ENCODE results near the gene NSDHL.

Gene NSDHL

DNA sequence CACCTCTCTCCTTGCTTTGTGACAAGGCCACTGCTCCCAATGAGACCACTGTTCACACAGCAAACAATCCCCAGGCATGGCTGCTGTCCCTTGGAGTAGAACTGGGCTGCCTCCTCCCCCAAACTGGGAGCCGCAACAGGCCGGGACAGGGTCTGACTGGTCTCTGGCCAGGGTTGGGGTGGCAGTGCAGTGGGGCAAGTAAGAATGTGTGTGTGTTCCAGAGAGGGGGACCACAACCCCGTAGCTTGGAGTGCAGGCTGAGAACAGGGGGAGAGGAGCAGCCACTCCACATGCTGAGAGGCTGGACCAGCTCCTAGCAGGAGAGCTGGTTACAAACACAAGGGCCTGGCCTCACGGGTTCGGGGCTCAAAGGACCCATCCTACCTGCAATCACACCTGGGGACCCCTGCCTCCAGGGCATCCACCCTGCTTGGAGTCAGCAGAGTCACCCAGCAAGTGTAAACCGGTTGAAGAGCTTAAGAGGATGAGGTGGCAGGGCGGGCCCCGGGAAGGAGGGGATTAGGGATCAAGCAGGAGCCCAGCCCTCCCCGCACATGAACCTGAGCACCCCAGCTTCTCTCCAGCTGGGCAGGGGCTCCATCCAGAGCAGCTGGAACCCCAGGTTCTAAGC, 63.2 kb downstream of the NSDHL start:
- no peak overlapping the region for H3K4me3 Mint-ChIP-seq
- TF ChIP-seq, protein P1, sequence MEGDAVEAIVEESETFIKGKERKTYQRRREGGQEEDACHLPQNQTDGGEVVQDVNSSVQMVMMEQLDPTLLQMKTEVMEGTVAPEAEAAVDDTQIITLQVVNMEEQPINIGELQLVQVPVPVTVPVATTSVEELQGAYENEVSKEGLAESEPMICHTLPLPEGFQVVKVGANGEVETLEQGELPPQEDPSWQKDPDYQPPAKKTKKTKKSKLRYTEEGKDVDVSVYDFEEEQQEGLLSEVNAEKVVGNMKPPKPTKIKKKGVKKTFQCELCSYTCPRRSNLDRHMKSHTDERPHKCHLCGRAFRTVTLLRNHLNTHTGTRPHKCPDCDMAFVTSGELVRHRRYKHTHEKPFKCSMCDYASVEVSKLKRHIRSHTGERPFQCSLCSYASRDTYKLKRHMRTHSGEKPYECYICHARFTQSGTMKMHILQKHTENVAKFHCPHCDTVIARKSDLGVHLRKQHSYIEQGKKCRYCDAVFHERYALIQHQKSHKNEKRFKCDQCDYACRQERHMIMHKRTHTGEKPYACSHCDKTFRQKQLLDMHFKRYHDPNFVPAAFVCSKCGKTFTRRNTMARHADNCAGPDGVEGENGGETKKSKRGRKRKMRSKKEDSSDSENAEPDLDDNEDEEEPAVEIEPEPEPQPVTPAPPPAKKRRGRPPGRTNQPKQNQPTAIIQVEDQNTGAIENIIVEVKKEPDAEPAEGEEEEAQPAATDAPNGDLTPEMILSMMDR (IDR thresholded peaks at IDR 0.05), result no peak
- DNase-seq, result no peak
- peaks cover 61% of the 10 kb centered on the region for H3K9me3 Mint-ChIP-seq
- no peak overlapping the region for H3K27ac Mint-ChIP-seq
- H3K4me1 Mint-ChIP-seq, result peaks cover 61% of the 10 kb centered on the region
- H3K27me3 Mint-ChIP-seq (ENCODE audit: low read depth, poor library complexity), result peaks cover 6% of the 10 kb centered on the region
- no peaks in the 10 kb centered on the region for H3K36me3 Mint-ChIP-seq (ENCODE audit: low read depth)

DNA sequence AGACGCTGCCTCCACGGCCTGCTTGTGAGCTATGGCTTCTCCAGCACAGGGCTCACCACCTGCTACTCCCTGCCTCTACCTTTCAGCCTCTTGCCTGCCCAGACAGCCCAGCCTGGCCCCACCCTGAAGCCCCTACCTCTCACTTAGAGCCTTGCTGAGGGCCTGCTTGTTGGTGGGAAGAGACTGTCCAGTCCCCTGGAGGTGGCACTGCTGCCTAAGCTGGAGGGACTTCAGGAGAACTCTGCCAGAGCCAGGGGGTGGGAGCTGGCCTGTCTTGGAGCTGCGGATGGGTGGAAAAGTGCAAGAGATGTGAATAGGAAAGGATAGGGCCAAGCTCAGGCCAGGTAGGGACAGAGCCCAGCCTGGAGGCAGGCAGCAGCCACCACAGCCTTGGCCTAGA, 64.3 kb downstream of the NSDHL start:
- Mint-ChIP-seq H3K36me3 (ENCODE audit: low read depth) (no peaks in the 10 kb centered on the region), H3K4me3 (no peak overlapping the region), H3K9me3 (peaks cover 58% of the 10 kb centered on the region), H3K27me3 (ENCODE audit: low read depth, poor library complexity) (peaks cover under 1% of the 10 kb centered on the region), H3K27ac (no peak overlapping the region), H3K4me1 (peaks cover 60% of the 10 kb centered on the region)
- TF ChIP-seq, protein P1 (IDR thresholded peaks at IDR 0.05), result no peak
- DNase-seq, result no peak

DNA sequence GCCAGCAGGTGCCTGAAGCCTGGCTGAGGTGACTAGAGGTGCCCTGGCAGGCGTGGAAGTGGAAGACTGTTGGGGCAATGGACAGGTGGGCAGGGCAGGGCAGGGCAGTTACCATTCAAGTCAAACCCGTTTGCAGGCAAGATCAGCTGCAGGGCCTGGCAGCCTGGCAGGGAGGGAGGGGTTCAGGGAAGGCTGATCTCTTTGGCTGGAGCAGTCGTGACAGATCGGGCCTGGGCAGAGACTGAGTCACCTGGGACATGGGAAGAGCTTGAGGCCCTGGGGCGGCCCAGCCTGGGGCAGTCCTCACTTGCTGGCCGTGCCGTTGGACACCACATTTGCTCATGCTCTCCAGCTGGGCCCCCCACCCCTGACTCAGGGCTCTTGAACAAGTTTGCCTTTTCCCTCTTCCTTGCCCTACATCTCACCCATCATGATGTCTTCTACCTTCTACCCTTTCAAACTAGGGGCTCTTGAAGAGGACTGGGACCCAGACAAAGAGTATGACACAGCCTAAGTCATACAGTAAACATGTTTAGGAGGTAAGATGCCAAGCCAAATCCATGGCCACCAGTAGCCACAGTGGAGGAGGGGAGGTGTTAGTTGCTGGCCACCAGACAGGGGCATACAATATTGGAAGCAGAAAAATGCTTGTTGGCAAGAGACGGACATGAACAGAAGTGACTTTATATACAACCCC, 65.0 kb downstream of the NSDHL start:
- Mint-ChIP-seq H3K4me1 (peaks cover 58% of the 10 kb centered on the region), H3K27me3 (ENCODE audit: low read depth, poor library complexity) (no peaks in the 10 kb centered on the region), H3K4me3 (peak overlapping the region; percentile 70), H3K9me3 (peaks cover 58% of the 10 kb centered on the region), H3K27ac (no peak overlapping the region), H3K36me3 (ENCODE audit: low read depth) (no peaks in the 10 kb centered on the region)
- DNase-seq, result no peak
- TF ChIP-seq, protein P1 (IDR thresholded peaks at IDR 0.05), result no peak

DNA sequence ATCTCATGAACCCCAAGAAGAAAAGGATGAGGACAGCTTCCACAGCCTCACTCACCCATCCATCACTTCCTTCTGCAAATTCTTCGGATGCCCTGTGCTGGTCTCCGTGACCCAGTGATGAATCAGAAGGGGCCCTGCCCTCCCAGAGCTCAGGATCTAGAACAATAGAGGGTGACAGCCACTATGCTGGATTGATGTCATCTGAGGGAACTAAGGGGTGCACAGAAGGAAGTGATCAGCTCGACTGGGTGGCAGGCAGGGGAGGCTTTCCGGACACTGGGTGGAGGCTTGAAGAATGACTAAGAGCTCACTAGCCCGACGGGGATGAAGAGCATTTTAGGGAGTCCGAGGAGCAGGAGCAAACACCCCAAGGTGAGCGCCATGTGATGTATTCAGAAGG, 65.6 kb downstream of the NSDHL start:
- no peak overlapping the region for H3K27ac Mint-ChIP-seq
- peaks cover 54% of the 10 kb centered on the region for H3K4me1 Mint-ChIP-seq
- TF ChIP-seq, protein P1 (IDR thresholded peaks at IDR 0.05), result no peak
- no peaks in the 10 kb centered on the region for H3K36me3 Mint-ChIP-seq (ENCODE audit: low read depth)
- no peaks in the 10 kb centered on the region for H3K27me3 Mint-ChIP-seq (ENCODE audit: low read depth, poor library complexity)
- DNase-seq, result no peak
- peak overlapping the region; percentile 70 for H3K4me3 Mint-ChIP-seq
- peaks cover 58% of the 10 kb centered on the region for H3K9me3 Mint-ChIP-seq

DNA sequence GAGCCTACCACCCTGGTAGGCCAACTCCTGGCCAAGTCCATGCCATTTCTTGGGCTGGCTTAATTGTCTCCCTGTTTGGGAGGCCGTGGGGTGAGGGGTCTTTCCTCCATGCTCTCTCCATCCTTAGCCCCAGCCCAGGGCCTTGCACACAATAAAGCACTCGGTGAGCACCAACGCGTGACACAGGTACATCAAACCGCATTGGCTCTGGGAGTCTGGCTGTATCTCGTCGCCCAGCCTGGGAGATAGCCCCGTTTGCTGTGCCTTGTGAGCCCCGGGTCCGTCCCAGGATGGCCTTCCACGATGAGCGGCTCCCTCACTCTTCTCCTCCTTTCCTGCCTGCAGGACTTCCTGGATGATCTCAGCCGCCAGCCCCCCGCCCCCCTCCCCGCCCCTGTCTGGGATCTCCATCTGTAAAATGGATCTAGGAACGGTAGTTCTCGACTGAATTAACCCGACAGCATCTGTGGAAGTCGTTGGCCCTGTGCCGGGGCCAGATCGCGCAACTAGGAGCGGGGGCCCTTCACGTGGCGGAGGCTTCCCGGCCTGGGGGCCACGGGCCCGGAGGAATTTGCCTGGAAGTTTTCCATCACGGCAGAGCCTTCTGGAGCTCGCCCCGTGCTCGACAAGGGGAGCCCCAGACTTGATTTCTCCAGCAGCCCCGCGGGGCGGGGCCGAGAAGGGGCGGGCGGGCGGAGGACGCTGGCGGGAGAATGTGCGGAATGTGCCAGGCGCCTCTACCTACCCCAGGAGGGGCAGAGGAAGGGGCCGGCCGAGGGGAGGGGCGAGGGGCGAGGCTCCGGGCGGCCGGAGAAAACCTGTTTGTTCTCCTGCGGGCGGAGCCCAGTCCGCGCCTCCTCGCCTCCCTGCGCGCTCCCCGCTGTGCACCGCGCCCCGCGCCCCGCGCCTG, 66.6 kb downstream of the NSDHL start, which contains the start of gene ZNF185:
Gene ZNF185, plus strand, starts transcription at position 846 of the 910 bp plus-strand sequence. CDS start 16,423 bp downstream, outside the sequence.
- peak; percentile 77 for DNase-seq
- Mint-ChIP-seq H3K4me3 (peak within 1 kb of the TSS; percentile 70), H3K9me3 (peaks cover 63% of the 10 kb centered on the region), H3K36me3 (ENCODE audit: low read depth) (no peaks in the 10 kb centered on the region), H3K4me1 (peaks cover 59% of the 10 kb centered on the region), H3K27ac (no peak within 1 kb of the TSS), H3K27me3 (ENCODE audit: low read depth, poor library complexity) (no peaks in the 10 kb centered on the region)
- TF ChIP-seq, protein P1 (IDR thresholded peaks at IDR 0.05), result no peak
